DOHH2 (cell line): ENCODE results near the gene WNT3A.

Experiments used
- H3F3A ChIP-seq: fragments of 200-600 bp; sonication (generic), shearing (Covaris generic); 2 replicates; pipeline ENCODE4 v1.6.0; 2016; ENCODE audit warnings: antibody characterized with exemption, mild to moderate bottlenecking; ENCODE audit not compliant: control insufficient read depth, insufficient read depth
- H3K27ac ChIP-seq: fragments of 200-600 bp; sonication (generic); 2 replicates; pipeline ENCODE4 v1.5.1; 2014; ENCODE audit warnings: low read depth, mild to moderate bottlenecking, low read length, moderate library complexity
- H3K27me3 ChIP-seq: fragments of 200-600 bp; sonication (generic); 2 replicates; pipeline ENCODE4 v1.6.1; 2014; ENCODE audit warnings: mild to moderate bottlenecking, low read length, mixed read lengths; ENCODE audit not compliant: control insufficient read depth
- H3K36me3 ChIP-seq: fragments of 200-600 bp; sonication (generic); 2 replicates; pipeline ENCODE4 v1.6.1; 2014; ENCODE audit warnings: mild to moderate bottlenecking, low read length, moderate library complexity, mixed read lengths; ENCODE audit not compliant: control insufficient read depth
- H3K4me1 ChIP-seq: fragments of 200-600 bp; sonication (generic); 2 replicates; pipeline ENCODE4 v1.6.1; 2014; ENCODE audit warnings: mild to moderate bottlenecking, low read length, mixed read lengths; ENCODE audit not compliant: control insufficient read depth
- H3K4me2 ChIP-seq: fragments of 200-600 bp; sonication (generic); 2 replicates; pipeline ENCODE4 v1.6.0; 2014; ENCODE audit warnings: mild to moderate bottlenecking, low read length, moderate library complexity
- H3K4me3 ChIP-seq: fragments of 200-600 bp; sonication (generic); 2 replicates; pipeline ENCODE4 v1.5.1; 2014; ENCODE audit warnings: mild to moderate bottlenecking, low read length, mixed read lengths
- H3K79me2 ChIP-seq: fragments of 200-600 bp; sonication (generic); 2 replicates; pipeline ENCODE4 v1.6.1; 2014; ENCODE audit warnings: mild to moderate bottlenecking, low read length, mixed read lengths; ENCODE audit not compliant: control insufficient read depth
- H3K9me2 ChIP-seq: fragments of 200-600 bp; sonication (generic); replicated peaks from 2 replicates; pipeline ENCODE4 v1.6.1; 2014; ENCODE audit warnings: mild to moderate bottlenecking, low read length, mixed read lengths; ENCODE audit not compliant: control insufficient read depth
- H3K9me3 ChIP-seq: fragments of 200-600 bp; sonication (generic); 2 replicates; pipeline ENCODE4 v1.6.1; 2014; ENCODE audit warnings: antibody characterized with exemption, low read length, mixed read lengths; ENCODE audit not compliant: control insufficient read depth, insufficient read depth
- H4K20me1 ChIP-seq: fragments of 200-600 bp; sonication (generic); 2 replicates; pipeline ENCODE4 v1.6.0; 2014; ENCODE audit warnings: low read depth, mild to moderate bottlenecking, antibody characterized with exemption, low read length, moderate library complexity; ENCODE audit not compliant: control insufficient read depth, insufficient read depth
- EZH2phosphoT487 ChIP-seq: fragments of 200-600 bp; sonication (generic); IDR thresholded peaks from 2 replicates; pipeline ENCODE4 v1.6.1; 2017; ENCODE audit warnings: borderline replicate concordance, mild to moderate bottlenecking, antibody characterized with exemption, low read length, moderate library complexity, mixed read lengths
- TF ChIP-seq, protein P1 (sequence below): fragments of 200-600 bp; sonication (generic); IDR thresholded peaks from one replicate; pipeline ENCODE4 v1.5.1; 2014; ENCODE audit warnings: antibody characterized with exemption, mild to moderate bottlenecking, low read depth, low read length; ENCODE audit not compliant: poor library complexity, severe bottlenecking

WNT3A gene

GRCh38 chr1:227994632-227995300 is 12.0 kb upstream of the WNT3A start:
- Histone ChIP-seq H3K27ac (no peak overlapping the region), H3K9me2 (no peaks in the 10 kb centered on the region), H3F3A (no peaks in the 10 kb centered on the region), H3K36me3 (no peaks in the 10 kb centered on the region), H3K4me1 (no peaks in the 10 kb centered on the region), H3K27me3 (no peaks in the 10 kb centered on the region), H3K4me3 (no peak overlapping the region), H3K9me3 (peaks cover 2% of the 10 kb centered on the region; the same call in 1 of the 2 replicates), H3K79me2 (no peaks in the 10 kb centered on the region), H3K4me2 (no peak overlapping the region), H4K20me1 (no peaks in the 10 kb centered on the region)
- TF ChIP-seq, protein P1, sequence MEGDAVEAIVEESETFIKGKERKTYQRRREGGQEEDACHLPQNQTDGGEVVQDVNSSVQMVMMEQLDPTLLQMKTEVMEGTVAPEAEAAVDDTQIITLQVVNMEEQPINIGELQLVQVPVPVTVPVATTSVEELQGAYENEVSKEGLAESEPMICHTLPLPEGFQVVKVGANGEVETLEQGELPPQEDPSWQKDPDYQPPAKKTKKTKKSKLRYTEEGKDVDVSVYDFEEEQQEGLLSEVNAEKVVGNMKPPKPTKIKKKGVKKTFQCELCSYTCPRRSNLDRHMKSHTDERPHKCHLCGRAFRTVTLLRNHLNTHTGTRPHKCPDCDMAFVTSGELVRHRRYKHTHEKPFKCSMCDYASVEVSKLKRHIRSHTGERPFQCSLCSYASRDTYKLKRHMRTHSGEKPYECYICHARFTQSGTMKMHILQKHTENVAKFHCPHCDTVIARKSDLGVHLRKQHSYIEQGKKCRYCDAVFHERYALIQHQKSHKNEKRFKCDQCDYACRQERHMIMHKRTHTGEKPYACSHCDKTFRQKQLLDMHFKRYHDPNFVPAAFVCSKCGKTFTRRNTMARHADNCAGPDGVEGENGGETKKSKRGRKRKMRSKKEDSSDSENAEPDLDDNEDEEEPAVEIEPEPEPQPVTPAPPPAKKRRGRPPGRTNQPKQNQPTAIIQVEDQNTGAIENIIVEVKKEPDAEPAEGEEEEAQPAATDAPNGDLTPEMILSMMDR, result no peak
- TF ChIP-seq EZH2phosphoT487, result no peak

- H3K27me3 ChIP-seq, result no peaks in the 10 kb centered on the region
- TF ChIP-seq, protein P1, result no peak
- TF ChIP-seq EZH2phosphoT487, result no peak
- H3K36me3 ChIP-seq, result no peaks in the 10 kb centered on the region
- no peaks in the 10 kb centered on the region for H3K9me2 ChIP-seq
- H3K4me2 ChIP-seq, result no peak overlapping the region
- H3K79me2 ChIP-seq, result no peaks in the 10 kb centered on the region
- H3K4me1 ChIP-seq, result no peaks in the 10 kb centered on the region
- H3F3A ChIP-seq, result no peaks in the 10 kb centered on the region
- no peaks in the 10 kb centered on the region for H4K20me1 ChIP-seq
- no peak overlapping the region for H3K27ac ChIP-seq
- H3K4me3 ChIP-seq, result no peak overlapping the region
- peaks cover 1% of the 10 kb centered on the region; the same call in 1 of the 2 replicates for H3K9me3 ChIP-seq
Measured at GRCh38 chr1:227996187-227996950, 10.4 kb upstream of the WNT3A start.

DNA sequence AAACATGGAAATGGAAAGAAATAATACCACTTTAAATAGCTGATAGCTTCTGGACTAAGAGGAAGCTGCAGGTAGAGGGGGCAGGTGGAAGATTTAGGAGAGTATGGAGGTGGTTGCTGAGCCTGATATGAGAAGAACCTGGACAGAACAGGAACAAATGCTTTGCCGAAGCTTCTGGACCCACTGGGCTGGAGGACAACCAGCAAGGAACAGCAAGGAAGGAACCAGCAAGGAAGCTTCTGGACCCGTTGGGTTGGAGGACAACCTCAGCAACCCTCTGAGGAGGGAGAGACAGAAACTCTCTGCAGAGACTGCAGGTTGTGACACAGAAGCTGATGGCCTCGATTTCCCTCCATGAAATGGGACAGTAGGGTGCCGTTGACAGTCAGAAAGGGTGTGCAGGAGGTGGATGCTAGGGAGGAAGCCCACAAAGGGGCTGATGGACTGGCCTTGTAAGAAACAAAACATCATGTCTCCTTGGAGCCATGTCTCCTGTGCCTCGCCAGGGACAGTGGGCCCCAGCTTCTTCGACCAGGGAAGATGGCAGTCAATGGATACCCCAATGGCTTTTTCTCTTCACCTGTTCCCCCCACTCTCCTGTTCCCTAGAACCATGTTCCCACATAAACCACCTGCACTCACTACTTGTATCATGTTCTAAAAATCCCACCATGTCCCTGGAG is 8.3 kb upstream of the WNT3A start:
- Histone ChIP-seq H3K9me2 (no peaks in the 10 kb centered on the region), H3K27me3 (no peaks in the 10 kb centered on the region), H3K4me2 (no peak overlapping the region), H3K9me3 (no peaks in the 10 kb centered on the region; the same call in 1 of the 2 replicates), H3K4me3 (no peak overlapping the region), H3K79me2 (no peaks in the 10 kb centered on the region), H3K4me1 (no peaks in the 10 kb centered on the region), H3F3A (no peaks in the 10 kb centered on the region), H4K20me1 (no peaks in the 10 kb centered on the region), H3K27ac (no peak overlapping the region), H3K36me3 (no peaks in the 10 kb centered on the region)
- TF ChIP-seq, protein P1, result no peak
- no peak for TF ChIP-seq EZH2phosphoT487
